GM12873 (cell line): ENCODE results near the gene WFIKKN2.

Experiments
- TF ChIP-seq, protein P1 (sequence below): IDR thresholded peaks from 2 replicates; pipeline ENCODE4 v1.5.1; 2012; ENCODE audit warnings: low read depth, mild to moderate bottlenecking, moderate library complexity, low read length, control low read depth; ENCODE audit not compliant: insufficient read depth; ENCODE audit errors: missing control alignments

WFIKKN2 gene

DNA sequence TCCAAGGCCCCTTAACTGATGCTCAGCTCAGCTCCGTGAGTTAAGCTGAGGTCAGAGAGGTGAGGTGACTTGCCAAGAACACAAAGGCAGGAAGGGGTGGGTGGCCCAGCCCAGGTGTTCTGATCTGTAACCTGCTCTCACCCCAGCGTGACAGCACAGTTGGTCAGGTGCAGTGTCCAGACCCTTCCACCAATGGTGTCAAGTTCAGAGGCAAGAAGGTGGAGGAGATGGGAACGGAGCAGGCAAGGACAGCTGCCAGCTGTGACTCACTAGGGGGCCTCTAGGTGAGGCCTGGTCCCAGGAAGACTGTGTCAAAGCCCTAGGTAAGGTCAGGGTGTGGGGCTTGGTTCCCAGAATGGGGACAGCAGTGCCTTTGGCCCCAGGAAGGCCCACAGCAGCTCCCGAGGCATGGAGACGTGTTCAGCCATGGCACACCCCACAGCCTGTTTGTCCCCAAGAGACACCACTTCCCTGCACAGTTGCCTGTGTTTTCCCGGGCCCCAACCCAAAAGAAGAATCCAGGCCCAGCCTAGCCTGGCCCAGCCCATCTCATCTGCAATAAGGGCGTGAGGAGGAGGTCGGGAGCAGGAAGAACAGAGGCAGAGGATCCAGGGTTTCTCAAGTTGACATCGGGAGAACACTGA lies 7.2 kb downstream of the WFIKKN2 start:
- TF ChIP-seq, protein P1, sequence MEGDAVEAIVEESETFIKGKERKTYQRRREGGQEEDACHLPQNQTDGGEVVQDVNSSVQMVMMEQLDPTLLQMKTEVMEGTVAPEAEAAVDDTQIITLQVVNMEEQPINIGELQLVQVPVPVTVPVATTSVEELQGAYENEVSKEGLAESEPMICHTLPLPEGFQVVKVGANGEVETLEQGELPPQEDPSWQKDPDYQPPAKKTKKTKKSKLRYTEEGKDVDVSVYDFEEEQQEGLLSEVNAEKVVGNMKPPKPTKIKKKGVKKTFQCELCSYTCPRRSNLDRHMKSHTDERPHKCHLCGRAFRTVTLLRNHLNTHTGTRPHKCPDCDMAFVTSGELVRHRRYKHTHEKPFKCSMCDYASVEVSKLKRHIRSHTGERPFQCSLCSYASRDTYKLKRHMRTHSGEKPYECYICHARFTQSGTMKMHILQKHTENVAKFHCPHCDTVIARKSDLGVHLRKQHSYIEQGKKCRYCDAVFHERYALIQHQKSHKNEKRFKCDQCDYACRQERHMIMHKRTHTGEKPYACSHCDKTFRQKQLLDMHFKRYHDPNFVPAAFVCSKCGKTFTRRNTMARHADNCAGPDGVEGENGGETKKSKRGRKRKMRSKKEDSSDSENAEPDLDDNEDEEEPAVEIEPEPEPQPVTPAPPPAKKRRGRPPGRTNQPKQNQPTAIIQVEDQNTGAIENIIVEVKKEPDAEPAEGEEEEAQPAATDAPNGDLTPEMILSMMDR = no peak

DNA sequence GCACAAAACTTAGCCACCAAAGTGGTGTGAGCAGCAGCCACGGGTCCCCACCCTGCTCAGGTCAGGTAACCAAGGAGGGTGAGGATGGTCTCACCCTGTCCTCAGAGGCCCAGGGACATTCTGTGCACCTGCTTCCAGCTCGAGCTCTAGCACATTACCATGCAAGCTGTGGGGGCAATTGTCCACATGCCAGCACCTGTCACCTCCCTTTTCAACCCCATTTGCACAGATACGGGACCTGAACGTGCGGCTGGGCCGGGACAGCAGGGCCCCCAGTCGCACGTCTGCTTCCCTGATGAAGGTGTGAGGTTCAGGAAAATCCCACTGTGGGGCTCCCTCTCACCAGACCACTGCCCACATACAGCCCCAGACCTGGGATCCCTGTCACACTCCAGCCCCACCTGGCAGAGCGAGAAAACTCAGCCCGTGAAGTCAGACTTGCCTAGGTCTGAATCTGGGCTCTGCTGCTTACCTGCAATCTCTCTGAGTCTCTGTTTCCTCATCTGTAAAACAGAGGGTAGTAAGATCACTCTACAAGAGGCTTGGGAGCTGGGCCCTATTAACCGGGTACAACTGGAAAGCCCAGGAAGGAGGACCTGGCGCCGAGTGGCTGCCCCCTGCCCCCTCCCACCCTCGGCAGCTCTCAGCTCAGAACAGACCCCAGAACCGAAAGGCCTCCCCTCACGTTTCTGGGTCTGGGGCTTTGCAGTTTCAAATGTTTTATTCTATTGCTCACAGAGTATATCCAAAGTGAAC lies 7.9 kb downstream of the WFIKKN2 start:
- TF ChIP-seq, protein P1 = no peak

DNA sequence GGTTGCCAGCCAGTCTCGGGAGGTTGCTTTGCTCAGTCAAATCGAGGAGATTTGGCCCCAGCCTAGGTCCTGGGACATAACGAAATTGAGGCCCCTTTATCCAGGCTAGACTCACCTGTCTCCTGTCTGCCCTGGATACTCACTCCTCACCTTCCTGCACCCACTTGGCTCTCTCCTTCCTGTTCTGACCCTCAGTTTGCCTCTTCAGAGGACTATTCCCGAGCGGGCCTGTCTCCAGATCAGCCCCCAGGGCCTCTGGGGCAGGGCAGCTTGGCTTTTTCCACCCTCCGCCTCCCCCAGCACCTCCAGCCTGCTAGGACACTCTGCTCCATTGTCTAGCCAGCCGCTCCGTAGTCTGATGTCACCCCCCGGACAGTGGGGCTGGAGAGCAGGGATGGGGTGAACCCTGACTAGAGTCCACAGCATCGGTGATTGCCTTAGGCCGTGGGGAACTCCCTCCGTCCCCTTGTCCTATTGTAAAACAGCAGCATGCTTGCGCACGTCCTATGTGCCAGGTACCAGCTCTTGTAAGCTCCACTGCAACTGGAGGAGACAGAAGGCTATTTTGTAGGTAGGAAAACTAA lies 8.8 kb downstream of the WFIKKN2 start:
- TF ChIP-seq, protein P1 = no peak

DNA sequence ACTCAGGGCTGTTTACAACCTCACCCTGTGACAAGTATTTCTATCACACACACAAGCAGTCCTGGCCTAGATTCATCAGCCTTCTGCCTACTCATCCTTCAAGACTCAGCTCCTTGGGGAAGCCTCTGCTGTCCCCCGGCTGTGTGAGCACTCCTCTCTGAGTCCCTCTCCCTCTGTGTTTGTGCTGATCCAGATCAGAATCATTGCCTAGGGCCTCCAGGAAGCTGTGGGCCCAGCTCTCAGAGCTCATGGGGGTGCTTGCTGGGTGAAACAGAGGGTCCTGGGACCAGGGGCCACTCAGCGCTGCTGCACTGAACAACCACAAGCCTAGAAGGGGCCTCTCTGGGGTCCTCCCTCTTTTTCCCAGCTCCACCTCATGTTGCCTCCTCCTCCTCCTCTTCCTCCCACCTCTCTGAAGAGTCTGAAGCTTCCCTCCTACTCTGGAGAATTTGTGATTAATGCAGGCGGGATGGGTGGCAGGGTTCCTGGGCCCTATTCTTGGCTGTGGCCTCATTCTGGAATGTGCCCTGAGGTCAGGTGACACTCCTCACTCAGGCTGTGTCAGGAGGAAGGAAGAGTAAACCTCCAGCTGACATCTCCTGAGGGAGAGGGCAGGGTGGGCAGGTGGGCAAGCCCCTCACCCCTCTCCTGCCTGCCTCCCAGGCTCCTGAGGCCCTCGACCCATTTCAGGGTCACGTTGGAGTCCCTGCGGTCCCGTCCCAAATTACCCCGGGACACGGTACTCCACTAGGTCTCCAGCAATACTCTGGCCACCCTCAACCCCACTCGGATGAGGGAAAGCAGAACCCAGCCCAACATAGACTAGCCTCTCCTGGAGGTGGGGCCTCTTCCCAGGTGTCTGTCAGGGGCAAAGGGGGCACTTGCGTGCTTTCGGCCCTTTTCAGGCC lies 10.1 kb downstream of the WFIKKN2 start:
- TF ChIP-seq, protein P1 = no peak

DNA sequence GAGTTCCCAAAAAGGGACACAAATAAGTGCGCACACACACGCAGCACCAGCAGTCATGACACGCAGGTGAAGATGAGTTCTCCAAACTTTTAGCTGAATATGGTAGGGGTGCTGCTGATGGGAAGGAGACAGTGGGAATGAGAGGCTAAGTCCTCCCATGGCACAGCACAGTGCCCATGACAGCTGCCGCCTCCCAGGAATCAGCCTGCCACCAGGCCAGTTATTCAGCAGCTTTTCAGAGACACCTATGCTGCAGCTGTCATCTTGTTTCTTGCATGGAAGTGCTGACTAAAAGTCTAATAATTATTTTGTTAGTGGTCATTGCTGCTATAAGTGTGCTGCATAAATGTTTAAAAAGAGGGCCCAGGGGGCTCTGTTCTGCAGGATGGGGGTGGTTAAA lies 12.2 kb downstream of the WFIKKN2 start:
- TF ChIP-seq, protein P1 = no peak

DNA sequence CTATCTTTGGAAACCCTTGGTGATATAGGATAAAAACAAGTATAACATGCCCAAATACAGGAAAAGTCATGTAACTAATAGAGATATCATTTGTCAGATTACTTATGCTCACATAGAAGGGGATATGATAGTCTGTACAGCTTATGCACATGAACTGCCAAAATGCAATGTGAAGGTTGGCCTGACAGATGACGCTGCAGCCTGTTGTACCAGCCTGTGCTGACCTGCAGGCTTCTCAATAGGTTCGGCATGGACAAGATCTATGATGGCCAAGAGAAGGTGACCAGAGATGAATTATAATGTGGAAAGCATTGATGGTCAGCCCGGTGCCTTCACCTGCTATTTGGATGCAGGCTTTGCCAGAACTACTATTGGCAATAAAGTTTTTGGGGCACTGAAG lies 12.7 kb downstream of the WFIKKN2 start:
- TF ChIP-seq, protein P1 = no peak
